GM23248 (cell line): ENCODE measurements around the gene LRFN2.

Source experiments
- EZH2 ChIP-seq: fragments of 200-600 bp; sonication (generic); IDR thresholded peaks from 2 replicates; pipeline ENCODE4 v1.6.1; 2018; ENCODE audit warnings: antibody characterized with exemption, mild to moderate bottlenecking; ENCODE audit not compliant: insufficient read depth, poor library complexity, severe bottlenecking
- EZH2phosphoT487 ChIP-seq: fragments of 200-600 bp; sonication (generic); IDR thresholded peaks from 2 replicates; pipeline ENCODE4 v1.6.1; 2018; ENCODE audit warnings: antibody characterized with exemption, moderate library complexity, mild to moderate bottlenecking, low read depth; ENCODE audit not compliant: insufficient read depth

DNA sequence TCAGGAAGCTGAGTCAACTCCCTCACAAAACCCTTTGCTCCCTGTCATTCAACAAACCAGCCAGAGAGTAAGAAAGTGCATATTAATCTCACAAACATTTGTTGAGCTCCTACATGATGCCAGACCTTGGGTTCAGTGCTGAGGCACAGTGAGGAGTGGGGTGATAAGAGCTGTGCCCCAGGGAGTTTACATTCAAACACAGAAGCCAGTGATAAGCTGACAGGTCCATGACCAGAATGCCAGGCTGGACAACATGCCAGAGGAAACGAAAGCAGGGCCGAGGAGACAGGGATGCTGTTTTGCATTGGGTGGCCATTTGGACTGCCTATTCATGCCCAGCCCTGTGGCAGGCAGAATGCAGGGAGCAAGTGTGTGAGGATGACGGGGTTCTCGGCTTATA lies 76.7 kb downstream of the LRFN2 start:
- TF ChIP-seq EZH2 (no peak), EZH2phosphoT487 (no peak)
